Left ventricle myocardium inferior (tissue), 1 donor: ENCODE results near the gene HDGFL2. TPM values are rescaled to one million over a fixed set of nuclear protein-coding genes. Genes with fewer than 3 reads are reported as not detected.

Experiments used
- DNase-seq: peaks from one replicate; pipeline ENCODE4 v3.0.0-alpha.2; 2020
- H3K27ac ChIP-seq: fragments of 200-600 bp; replicated peaks from 2 replicates; pipeline ENCODE4 v1.8.0; 2021
- H3K27me3 ChIP-seq: fragments of 200-600 bp; 2 replicates; pipeline ENCODE4 v1.8.0; 2021; ENCODE audit warnings: low read depth
- H3K36me3 ChIP-seq: fragments of 200-600 bp; 2 replicates; pipeline ENCODE4 v1.8.0; 2021
- H3K4me1 ChIP-seq: fragments of 200-600 bp; 2 replicates; pipeline ENCODE4 v1.8.0; 2021
- H3K4me3 ChIP-seq: fragments of 200-600 bp; 2 replicates; pipeline ENCODE4 v1.8.0; 2021; ENCODE audit warnings: mild to moderate bottlenecking, moderate library complexity
- H3K9me3 ChIP-seq: fragments of 200-600 bp; replicated peaks from 2 replicates; pipeline ENCODE4 v1.8.0; 2021
- intact Hi-C: fragments of 100-400 bp; cut with micrococcal nuclease; formaldehyde crosslinking; loops from one replicate; pipeline ENCODE4 v1.11.0; 2022
- total RNA-seq: library from RNA; stranded (reverse); fragmentation: NEBNext Ultra II Directional; extraction: Animal tissue kit (Norgen Biotek cat#: 25700); gene quantifications from one replicate; pipeline ENCODE4 v1.2.1, GENCODE V29; 2021
- TF ChIP-seq, protein P1 (sequence below): fragments of 200-600 bp; IDR thresholded peaks from 2 replicates; pipeline ENCODE4 v1.8.0; 2021; ENCODE audit warnings: antibody characterized with exemption, mild to moderate bottlenecking, borderline replicate concordance
- donor health status: DM: no; HTN: yes; CAD: no; lungs with severe emphysema.

The HDGFL2 gene
- total RNA-seq, 1 donor from 2014 or later: 22.8 TPM

DNA sequence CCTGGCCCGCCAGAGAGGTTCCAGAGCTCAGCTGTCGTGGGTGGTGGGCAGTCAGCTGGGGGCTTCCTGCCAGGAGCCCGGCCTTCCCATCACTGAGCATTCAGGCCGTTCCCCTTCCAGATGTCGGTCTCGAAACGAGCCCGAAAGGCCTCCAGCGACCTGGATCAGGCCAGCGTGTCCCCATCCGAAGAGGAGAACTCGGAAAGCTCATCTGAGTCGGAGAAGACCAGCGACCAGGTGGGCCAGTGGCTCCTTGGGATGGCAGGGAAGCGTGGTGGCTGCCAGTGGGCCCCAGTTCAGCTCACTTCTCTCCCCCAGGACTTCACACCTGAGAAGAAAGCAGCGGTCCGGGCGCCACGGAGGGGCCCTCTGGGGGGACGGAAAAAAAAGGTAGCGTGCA is 19.3 kb downstream of the HDGFL2 start:
- Histone ChIP-seq H3K36me3 (peaks cover 73% of the 10 kb centered on the region), H3K4me1 (peaks cover 8% of the 10 kb centered on the region), H3K9me3 (no peaks in the 10 kb centered on the region), H3K27ac (no peak overlapping the region), H3K27me3 (no peaks in the 10 kb centered on the region), H3K4me3 (no peak overlapping the region)
- DNase-seq: no peak
- intact Hi-C loops: no loop called here
- TF ChIP-seq, protein P1, sequence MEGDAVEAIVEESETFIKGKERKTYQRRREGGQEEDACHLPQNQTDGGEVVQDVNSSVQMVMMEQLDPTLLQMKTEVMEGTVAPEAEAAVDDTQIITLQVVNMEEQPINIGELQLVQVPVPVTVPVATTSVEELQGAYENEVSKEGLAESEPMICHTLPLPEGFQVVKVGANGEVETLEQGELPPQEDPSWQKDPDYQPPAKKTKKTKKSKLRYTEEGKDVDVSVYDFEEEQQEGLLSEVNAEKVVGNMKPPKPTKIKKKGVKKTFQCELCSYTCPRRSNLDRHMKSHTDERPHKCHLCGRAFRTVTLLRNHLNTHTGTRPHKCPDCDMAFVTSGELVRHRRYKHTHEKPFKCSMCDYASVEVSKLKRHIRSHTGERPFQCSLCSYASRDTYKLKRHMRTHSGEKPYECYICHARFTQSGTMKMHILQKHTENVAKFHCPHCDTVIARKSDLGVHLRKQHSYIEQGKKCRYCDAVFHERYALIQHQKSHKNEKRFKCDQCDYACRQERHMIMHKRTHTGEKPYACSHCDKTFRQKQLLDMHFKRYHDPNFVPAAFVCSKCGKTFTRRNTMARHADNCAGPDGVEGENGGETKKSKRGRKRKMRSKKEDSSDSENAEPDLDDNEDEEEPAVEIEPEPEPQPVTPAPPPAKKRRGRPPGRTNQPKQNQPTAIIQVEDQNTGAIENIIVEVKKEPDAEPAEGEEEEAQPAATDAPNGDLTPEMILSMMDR: no peak

DNA sequence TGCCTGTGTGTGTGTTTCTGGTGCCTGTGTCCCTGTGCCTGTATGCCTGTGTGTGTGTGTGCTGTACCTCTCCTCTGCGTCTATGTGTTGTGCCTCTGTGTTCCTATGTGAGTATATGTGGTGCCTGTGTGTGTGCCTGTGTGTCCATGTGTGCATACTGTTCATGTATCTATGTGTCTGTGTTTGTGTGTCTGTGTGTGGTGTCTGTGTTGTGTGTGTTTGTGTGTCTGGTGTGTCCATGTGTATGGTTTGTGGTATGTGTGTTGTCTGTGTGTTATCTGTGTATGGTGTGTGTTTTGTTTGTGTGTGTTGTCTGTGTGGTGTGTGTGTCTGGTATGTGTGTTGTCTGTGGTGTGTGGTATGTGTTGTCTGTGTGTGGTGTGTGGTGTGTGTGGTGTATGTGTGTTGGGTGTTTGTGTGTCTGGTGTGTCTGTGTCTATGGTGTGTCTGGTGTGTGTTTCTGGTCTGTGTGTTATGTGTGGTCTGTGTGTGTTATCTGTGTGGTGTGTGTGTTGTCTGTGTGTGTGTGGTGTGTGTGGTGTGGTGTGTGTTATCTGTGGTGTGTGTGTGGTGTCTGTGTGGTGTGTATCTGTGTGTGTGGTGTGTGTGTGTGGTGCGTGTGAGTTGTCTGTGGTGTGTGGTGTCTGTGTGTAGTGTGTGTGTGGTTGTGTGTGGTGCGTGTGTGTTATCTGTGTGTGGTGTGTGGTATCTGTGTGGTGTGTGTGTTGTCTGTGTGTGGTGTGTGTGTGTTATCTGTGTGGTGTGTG is 20.4 kb downstream of the HDGFL2 start:
- H3K36me3 ChIP-seq: peaks cover 79% of the 10 kb centered on the region
- H3K27me3 ChIP-seq: no peaks in the 10 kb centered on the region
- DNase-seq: no peak
- TF ChIP-seq, protein P1: no peak
- H3K9me3 ChIP-seq: no peaks in the 10 kb centered on the region
- intact Hi-C loops: no loop called here
- H3K27ac ChIP-seq: no peak overlapping the region
- H3K4me1 ChIP-seq: peaks cover 7% of the 10 kb centered on the region
- no peak overlapping the region for H3K4me3 ChIP-seq

DNA sequence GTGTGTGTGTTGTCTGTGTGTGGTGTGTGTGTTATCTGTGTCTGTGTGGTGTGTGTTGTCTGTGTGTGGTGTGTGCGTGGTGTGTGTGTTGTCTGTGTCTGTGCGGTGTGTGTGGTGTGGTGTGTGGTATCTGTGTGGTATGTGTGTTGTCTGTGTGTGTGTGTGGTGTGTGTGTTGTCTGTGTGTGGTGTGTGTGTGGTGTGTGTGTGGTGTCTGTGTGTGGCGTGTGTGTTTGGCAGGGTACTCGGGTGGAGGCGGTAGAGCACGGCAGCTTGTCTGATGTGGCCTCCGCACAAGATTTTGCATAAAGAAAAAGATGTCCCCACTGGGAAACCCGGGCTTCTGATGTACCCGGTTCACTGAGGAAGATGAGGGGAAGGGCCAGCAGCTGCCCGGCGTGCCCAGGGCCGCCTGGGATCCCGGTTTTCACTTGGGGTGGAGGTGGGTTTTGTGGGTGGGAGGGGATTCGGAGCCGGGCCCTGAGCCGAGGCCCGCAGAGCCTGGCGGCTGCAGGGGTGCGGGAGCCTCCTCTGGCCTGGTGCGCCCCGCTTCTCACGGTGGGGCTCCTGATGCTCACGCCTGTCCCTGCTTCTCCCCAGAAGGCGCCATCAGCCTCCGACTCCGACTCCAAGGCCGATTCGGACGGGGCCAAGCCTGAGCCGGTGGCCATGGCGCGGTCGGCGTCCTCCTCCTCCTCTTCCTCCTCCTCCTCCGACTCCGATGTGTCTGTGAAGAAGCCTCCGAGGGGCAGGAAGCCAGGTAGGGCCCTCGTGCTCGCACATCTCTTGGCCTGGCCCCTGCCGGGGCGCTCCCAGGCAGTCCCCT is 21.2 kb downstream of the HDGFL2 start:
- H3K27ac ChIP-seq: no peak overlapping the region
- TF ChIP-seq, protein P1: no peak
- peaks cover 87% of the 10 kb centered on the region for H3K36me3 ChIP-seq
- no peaks in the 10 kb centered on the region for H3K27me3 ChIP-seq
- H3K4me1 ChIP-seq: no peaks in the 10 kb centered on the region
- no peaks in the 10 kb centered on the region for H3K9me3 ChIP-seq
- no peak overlapping the region for H3K4me3 ChIP-seq
- no peak for DNase-seq
- intact Hi-C loops: no loop called here

DNA sequence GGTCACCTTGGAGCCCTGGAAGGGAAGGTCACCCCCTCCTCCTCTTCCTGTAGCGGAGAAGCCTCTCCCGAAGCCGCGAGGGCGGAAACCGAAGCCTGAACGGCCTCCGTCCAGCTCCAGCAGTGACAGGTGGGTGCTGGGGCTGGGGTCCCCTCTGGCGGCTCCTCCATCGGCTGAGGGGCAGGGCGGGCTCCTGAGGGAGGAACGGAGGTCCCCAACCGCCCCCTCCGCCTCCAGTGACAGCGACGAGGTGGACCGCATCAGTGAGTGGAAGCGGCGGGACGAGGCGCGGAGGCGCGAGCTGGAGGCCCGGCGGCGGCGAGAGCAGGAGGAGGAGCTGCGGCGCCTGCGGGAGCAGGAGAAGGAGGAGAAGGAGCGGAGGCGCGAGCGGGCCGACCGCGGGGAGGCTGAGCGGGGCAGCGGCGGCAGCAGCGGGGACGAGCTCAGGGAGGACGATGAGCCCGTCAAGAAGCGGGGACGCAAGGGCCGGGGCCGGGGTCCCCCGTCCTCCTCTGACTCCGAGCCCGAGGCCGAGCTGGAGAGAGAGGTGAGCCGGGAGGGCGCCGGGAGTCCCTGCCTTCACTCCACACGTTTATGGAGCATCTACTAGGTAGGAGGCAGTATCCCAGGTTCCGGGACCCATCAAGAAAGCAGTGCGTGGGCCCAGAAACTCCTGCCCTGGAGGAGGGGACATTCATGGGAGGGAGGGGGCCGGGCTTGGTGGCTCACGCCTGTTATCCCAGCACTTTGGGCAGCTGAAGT is 22.0 kb downstream of the HDGFL2 start:
- intact Hi-C loops: no loop called here
- Histone ChIP-seq H3K36me3 (peaks cover 87% of the 10 kb centered on the region), H3K9me3 (no peaks in the 10 kb centered on the region)

DNA sequence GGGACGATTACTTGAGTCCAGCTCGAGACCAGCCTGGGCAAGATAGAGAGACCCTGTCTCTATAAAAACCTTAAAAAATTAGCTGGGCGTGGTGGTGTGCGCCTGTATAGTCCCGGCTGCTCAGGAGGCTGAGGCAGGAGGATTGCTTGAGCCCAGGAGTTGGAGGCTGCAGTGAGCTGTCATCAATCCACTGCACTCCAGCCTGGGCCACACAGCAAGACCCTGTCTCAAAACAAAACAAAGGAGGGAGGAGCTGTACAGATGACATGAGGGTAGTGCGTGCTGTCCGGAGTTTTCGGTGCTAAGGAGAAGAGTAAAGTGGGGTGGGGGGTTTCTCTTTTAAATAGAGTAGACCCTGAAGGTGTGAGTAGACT is 22.6 kb downstream of the HDGFL2 start:
- Histone ChIP-seq H3K4me1 (no peaks in the 10 kb centered on the region), H3K36me3 (peaks cover 85% of the 10 kb centered on the region), H3K27ac (no peak overlapping the region), H3K9me3 (no peaks in the 10 kb centered on the region), H3K27me3 (no peaks in the 10 kb centered on the region), H3K4me3 (no peak overlapping the region)
- intact Hi-C loops: no loop called here
- no peak for DNase-seq
- TF ChIP-seq, protein P1: no peak

More for the DNA sequence above, 22.0 kb downstream of the HDGFL2 start:
- TF ChIP-seq, protein P1: no peak
- Histone ChIP-seq H3K27me3 (no peaks in the 10 kb centered on the region), H3K27ac (no peak overlapping the region), H3K4me3 (no peak overlapping the region), H3K4me1 (no peaks in the 10 kb centered on the region)
- DNase-seq: no peak
